GM19351 (cell line): ENCODE measurements around the gene AP1M2.
"Not testable (repeated sequence)": the region's sequence is repeated elsewhere in the genome, so short reads cannot be mapped to it uniquely, and the experiment has no call there.

Experiments
- ATAC-seq: cut with Tn5 transposase; IDR thresholded peaks from one replicate; pipeline ENCODE4 v1.9.1; 2021; ENCODE audit warnings: mild to moderate bottlenecking, moderate library complexity; ENCODE audit not compliant: unreplicated experiment

The AP1M2 gene

GRCh38 chr19:10543059-10543419 lies 44.1 kb downstream of the AP1M2 start:
- ATAC-seq, result no peak

GRCh38 chr19:10539016-10539415 lies 48.1 kb downstream of the AP1M2 start:
- not testable (repeated sequence) for ATAC-seq

- no peak for ATAC-seq
Observed at GRCh38 chr19:10538204-10538983, 48.7 kb downstream of the AP1M2 start.

- ATAC-seq, result no peak
Observed at GRCh38 chr19:10537668-10538067, 49.4 kb downstream of the AP1M2 start.

- no peak for ATAC-seq
Observed at GRCh38 chr19:10535613-10536012, 51.5 kb downstream of the AP1M2 start.

DNA sequence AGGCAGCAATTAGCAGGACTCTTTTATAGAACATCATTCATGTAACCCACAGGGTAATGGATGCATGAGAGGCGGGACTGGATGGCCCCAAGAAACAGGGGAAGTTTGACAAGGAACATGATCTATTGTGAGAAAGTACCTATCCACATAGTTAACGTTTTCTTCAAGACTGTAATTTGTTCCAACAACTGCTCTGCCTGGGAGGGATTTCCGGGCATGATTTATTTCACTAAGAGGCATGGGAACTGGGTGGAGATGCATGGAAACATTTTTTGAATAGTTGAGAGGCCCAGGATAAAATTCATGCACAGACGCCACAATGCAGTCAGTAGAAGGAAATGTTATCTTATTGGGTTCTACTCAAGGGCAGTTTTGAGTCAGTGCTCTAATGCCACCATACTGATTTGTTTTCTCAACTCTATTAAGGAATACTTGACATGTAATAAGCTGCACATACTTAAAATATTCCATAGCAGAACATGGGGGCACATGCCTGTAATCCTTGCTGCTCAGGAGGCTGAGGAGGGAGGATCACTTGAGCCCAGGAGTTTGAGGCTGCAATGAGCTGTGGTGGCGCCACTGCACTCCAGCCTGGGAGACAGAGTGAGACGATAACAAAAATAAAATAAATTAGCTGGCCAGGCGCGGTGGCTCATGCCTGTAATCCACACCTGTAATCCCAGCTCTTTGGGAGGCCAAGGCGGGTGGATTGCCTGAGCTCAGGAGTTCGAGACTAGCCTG lies 53.3 kb downstream of the AP1M2 start:
- ATAC-seq, result no peak

GRCh38 chr19:10532457-10532856 lies 54.7 kb downstream of the AP1M2 start:
- no peak for ATAC-seq

- ATAC-seq, result not testable (repeated sequence)
Observed at GRCh38 chr19:10526887-10527286, 60.2 kb downstream of the AP1M2 start.

- ATAC-seq, result no peak
Observed at GRCh38 chr19:10525636-10526035, 61.5 kb downstream of the AP1M2 start.

DNA sequence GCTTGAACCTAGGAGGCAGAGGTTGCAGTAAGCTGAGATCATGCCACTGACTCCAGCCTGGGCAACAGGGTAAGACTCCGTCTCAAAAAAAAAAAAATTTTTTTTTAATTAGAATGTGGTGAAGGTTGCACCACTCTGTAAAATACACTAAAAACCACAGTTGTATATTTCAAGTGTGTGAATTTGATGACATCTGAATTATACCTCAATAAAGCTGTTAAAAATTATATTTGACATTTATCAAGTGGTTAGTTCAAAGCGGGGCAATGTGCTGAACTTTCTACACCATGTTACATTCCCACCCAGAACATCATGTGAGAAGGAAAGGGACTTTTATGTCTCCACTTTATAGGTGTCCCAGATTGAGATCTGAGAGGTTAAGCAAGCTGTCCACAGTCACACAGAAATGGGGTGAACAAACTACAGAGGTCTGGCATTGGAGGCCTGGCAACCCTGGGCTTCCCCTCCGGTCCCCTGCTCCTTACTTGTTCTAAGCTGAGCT lies 63.9 kb downstream of the AP1M2 start:
- no peak for ATAC-seq
